IPS-NIHi7 (cell line): ENCODE measurements around the gene MAP2K7.
"Not testable (repeated sequence)": the region's sequence is repeated elsewhere in the genome, so short reads cannot be mapped to it uniquely, and the experiment has no call there.

ENCODE experiments used
- DNase-seq: peaks from one replicate; pipeline ENCODE4 v3.0.0; 2012; ENCODE audit warnings: mixed read lengths; ENCODE audit errors: extremely low spot score

The MAP2K7 gene

GRCh38 chr19:7907544-7907943 lies 3.9 kb downstream of the MAP2K7 start:
- no peak for DNase-seq

GRCh38 chr19:7908078-7908699 lies 4.5 kb downstream of the MAP2K7 start:
- DNase-seq = no peak

GRCh38 chr19:7908742-7909461 lies 5.2 kb downstream of the MAP2K7 start:
- DNase-seq = no peak

- DNase-seq = no peak
These were observed 5.9 kb downstream of the MAP2K7 start for GRCh38 chr19:7909471-7910067.

GRCh38 chr19:7910321-7911161 lies 6.9 kb downstream of the MAP2K7 start:
- DNase-seq = no peak

GRCh38 chr19:7911508-7912143 lies 7.9 kb downstream of the MAP2K7 start:
- DNase-seq = no peak

- no peak for DNase-seq
These were observed 8.5 kb downstream of the MAP2K7 start for GRCh38 chr19:7912144-7912696.

- no peak for DNase-seq
These were observed 9.3 kb downstream of the MAP2K7 start for GRCh38 chr19:7912697-7913564.

GRCh38 chr19:7913652-7914051 lies 10.0 kb downstream of the MAP2K7 start:
- DNase-seq = no peak

GRCh38 chr19:7914099-7914498 lies 10.4 kb downstream of the MAP2K7 start:
- no peak for DNase-seq

GRCh38 chr19:7914598-7915045 lies 10.9 kb downstream of the MAP2K7 start, which contains the start of gene TGFBR3L:
TGFBR3L (plus strand) TSS chr19:7914830.
- DNase-seq = no peak

- DNase-seq = no peak
These were observed 11.8 kb downstream of the MAP2K7 start for GRCh38 chr19:7915250-7916102.

GRCh38 chr19:7916103-7916954 lies 12.7 kb downstream of the MAP2K7 start:
- DNase-seq = peak; percentile 40

- no peak for DNase-seq
These were observed 13.2 kb downstream of the MAP2K7 start for GRCh38 chr19:7916955-7917266.

- peak; percentile 74 for DNase-seq
These were observed 13.8 kb downstream of the MAP2K7 start for GRCh38 chr19:7917267-7918061.

GRCh38 chr19:7918062-7918614 lies 14.5 kb downstream of the MAP2K7 start:
- DNase-seq = not testable (repeated sequence)
